Panc1 (cell line): Measurements from ENCODE around the gene RPL28. TPM values are rescaled to one million over a fixed set of nuclear protein-coding genes. Genes with fewer than 3 reads are reported as not detected.

Source experiments
- ATAC-seq: fragments of 200-7000 bp; cut with Tn5 transposase; 2 replicates; pipeline ENCODE4 v1.9.1; 2020; ENCODE audit warnings: mild to moderate bottlenecking, moderate library complexity
- BruUV-seq: library from RNA; stranded (reverse); fragments of 400-500 nt; replicated peaks from 2 replicates; lab custom pipeline; 2021; lab: Mats Ljungman, UMichigan
- CTCF ChIA-PET: fragments of 300-600 bp; sonication (Branson Sonifier 250); formaldehyde crosslinking; loops from one replicate; lab custom pipeline; 2022; ENCODE audit warnings: antibody characterized with exemption; lab: Charles Lee
- POLR2A ChIA-PET: fragments of 300-600 bp; sonication (Branson Sonifier 250); formaldehyde crosslinking; loops from one replicate; lab custom pipeline; 2022; ENCODE audit warnings: antibody characterized with exemption; lab: Charles Lee
- DNase-seq: peaks from one replicate; pipeline ENCODE4 v3.0.0-alpha.2; 2010; ENCODE audit warnings: low read depth, low spot score
- H3K27ac ChIP-seq: 2 replicates; pipeline ENCODE4 v1.5.1; 2011; ENCODE audit warnings: mild to moderate bottlenecking, low read length, inconsistent platforms
- H3K27me3 ChIP-seq: fragments of 200-500 bp; sonication (Bioruptor generic); 2 replicates; pipeline ENCODE4 v1.6.0; 2014; ENCODE audit warnings: low read length, inconsistent platforms; ENCODE audit not compliant: control insufficient read depth, insufficient read depth
- H3K36me3 ChIP-seq: fragments of 200-500 bp; sonication (Bioruptor generic); 2 replicates; pipeline ENCODE4 v1.5.1; 2014; ENCODE audit warnings: inconsistent platforms, mild to moderate bottlenecking, low read length, moderate library complexity; ENCODE audit not compliant: control insufficient read depth, insufficient read depth
- H3K4me1 ChIP-seq: 2 replicates; pipeline ENCODE4 v1.5.1; 2011; ENCODE audit warnings: inconsistent platforms, mild to moderate bottlenecking, low read length, moderate library complexity; ENCODE audit not compliant: control insufficient read depth, insufficient read depth
- H3K4me3 ChIP-seq, 2 experiments: 2 replicates each; pipeline ENCODE4 v1.5.1; 2011 to 2012; ENCODE audit warnings: low read depth in 2 of 2, low read length in 2 of 2, mild to moderate bottlenecking in 2 of 2, inconsistent platforms in 1 of 2, moderate library complexity in 1 of 2
- H3K9me3 ChIP-seq: fragments of 200-500 bp; sonication (Bioruptor generic); 2 replicates; pipeline ENCODE4 v1.5.1; 2014; ENCODE audit warnings: low read depth, mild to moderate bottlenecking, inconsistent platforms, low read length, moderate library complexity; ENCODE audit not compliant: control insufficient read depth, insufficient read depth
- POLR2AphosphoS5 ChIP-seq: IDR thresholded peaks from 2 replicates; pipeline ENCODE4 v1.6.1; 2012; ENCODE audit warnings: mild to moderate bottlenecking, low read depth, low read length, moderate library complexity
- SIN3A ChIP-seq: IDR thresholded peaks from 2 replicates; pipeline ENCODE4 v1.6.1; 2012; ENCODE audit warnings: low read depth, mild to moderate bottlenecking, low read length, moderate library complexity, borderline replicate concordance; ENCODE audit not compliant: insufficient read depth
- TCF7L2 ChIP-seq: IDR thresholded peaks from 2 replicates; pipeline ENCODE4 v1.6.1; 2011; ENCODE audit warnings: mild to moderate bottlenecking, low read depth, low read length, inconsistent platforms
- in situ Hi-C: cut with HindIII; loops from 2 replicates; pipeline ENCODE4 v1.10.0; 2016; ENCODE audit warnings: low sequenced_read_pairs, low pct_unique_long_range_greater_than_20kb
- intact Hi-C: fragments of 100-400 bp; cut with micrococcal nuclease; formaldehyde crosslinking; loops from one replicate; pipeline ENCODE4 v1.10.0; 2022; ENCODE audit not compliant: unreplicated experiment
- total RNA-seq: library from RNA; stranded (reverse); gene quantifications from one replicate; pipeline ENCODE4 v1.2.1, GENCODE V29; 2021; ENCODE audit not compliant: unreplicated experiment
- TF ChIP-seq, protein P1 (sequence below), 2 experiments: IDR thresholded peaks; 2 replicates each; pipeline ENCODE4 v1.6.1; 2011 to 2012; ENCODE audit warnings: low read depth in 2 of 2, control low read depth in 1 of 2, low read length in 1 of 2, mild to moderate bottlenecking in 1 of 2, moderate library complexity in 1 of 2; ENCODE audit not compliant: insufficient read depth in 1 of 2
- TF ChIP-seq, protein P2 (sequence below): fragments of 450-650 bp; IDR thresholded peaks from 2 replicates; pipeline ENCODE4 v1.5.1; 2017; ENCODE audit warnings: mild to moderate bottlenecking

RPL28 gene
- total RNA-seq, 1 experiment from 2014 or later, result 2,154 TPM

DNA sequence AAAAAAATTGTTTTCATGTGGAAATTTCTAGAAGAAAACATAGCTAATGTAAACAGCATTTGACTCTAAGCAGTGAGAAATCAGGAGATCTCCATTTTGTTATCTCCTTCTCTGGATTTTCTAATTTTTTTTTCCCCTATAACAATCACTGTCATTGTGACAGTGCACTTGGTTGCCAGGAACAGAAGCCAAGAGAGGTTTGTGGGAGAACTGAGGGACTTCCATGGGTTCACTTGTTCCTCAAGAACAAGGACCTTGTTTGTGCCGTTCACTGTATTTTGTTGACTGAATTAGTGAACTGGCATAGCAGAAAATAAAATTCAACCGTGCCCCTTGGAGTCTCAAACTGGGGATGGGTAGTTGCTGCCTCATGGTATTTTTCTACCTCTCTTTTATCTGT lies 40.3 kb downstream of the RPL28 start:
- ATAC-seq, result no peak
- in situ Hi-C loops, result no loop called here
- H3K27me3 ChIP-seq, result no peaks in the 10 kb centered on the region

DNA sequence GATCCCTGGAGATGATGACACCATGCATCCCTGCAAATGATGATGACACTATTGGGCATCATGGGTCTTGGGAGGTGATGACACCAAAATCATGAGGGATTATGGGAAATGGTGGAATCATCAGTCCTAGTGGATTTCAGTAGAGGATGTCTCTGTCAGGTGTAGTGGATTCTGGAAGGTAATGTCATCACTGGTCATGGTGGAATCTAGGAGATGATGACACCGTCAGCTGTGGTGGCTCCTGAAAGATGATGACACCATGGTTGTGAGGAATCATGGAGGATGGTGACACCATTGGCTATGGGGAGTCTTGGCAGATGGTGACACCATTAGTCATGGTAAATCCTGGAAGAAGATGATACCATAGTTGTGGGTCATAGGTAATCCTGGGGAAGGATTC lies 45.5 kb downstream of the RPL28 start:
- in situ Hi-C loops, result no loop called here
- CTCF ChIA-PET, result no interaction called here

More for the DNA sequence above, 40.3 kb downstream of the RPL28 start:
- TF ChIP-seq TCF7L2 (no peak), SIN3A (no peak), POLR2AphosphoS5 (no peak)
- TF ChIP-seq, protein P1, sequence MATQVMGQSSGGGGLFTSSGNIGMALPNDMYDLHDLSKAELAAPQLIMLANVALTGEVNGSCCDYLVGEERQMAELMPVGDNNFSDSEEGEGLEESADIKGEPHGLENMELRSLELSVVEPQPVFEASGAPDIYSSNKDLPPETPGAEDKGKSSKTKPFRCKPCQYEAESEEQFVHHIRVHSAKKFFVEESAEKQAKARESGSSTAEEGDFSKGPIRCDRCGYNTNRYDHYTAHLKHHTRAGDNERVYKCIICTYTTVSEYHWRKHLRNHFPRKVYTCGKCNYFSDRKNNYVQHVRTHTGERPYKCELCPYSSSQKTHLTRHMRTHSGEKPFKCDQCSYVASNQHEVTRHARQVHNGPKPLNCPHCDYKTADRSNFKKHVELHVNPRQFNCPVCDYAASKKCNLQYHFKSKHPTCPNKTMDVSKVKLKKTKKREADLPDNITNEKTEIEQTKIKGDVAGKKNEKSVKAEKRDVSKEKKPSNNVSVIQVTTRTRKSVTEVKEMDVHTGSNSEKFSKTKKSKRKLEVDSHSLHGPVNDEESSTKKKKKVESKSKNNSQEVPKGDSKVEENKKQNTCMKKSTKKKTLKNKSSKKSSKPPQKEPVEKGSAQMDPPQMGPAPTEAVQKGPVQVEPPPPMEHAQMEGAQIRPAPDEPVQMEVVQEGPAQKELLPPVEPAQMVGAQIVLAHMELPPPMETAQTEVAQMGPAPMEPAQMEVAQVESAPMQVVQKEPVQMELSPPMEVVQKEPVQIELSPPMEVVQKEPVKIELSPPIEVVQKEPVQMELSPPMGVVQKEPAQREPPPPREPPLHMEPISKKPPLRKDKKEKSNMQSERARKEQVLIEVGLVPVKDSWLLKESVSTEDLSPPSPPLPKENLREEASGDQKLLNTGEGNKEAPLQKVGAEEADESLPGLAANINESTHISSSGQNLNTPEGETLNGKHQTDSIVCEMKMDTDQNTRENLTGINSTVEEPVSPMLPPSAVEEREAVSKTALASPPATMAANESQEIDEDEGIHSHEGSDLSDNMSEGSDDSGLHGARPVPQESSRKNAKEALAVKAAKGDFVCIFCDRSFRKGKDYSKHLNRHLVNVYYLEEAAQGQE (IDR thresholded peaks at IDR 0.05; ENCODE audit: insufficient read depth in 1 of 2, low read depth in 2 of 2, low read length in 1 of 2), result no peak
- H3K4me1 ChIP-seq, result no peaks in the 10 kb centered on the region
- no peaks in the 10 kb centered on the region for H3K9me3 ChIP-seq
- intact Hi-C loops, result loop anchor here (10.0 kb wide), 1 partner anchor 281 kb away; the partner anchor contains the start of gene TNNT1
- BruUV-seq, result no TSS peak
- H3K27ac ChIP-seq, result no peak overlapping the region
- no peak overlapping the region for H3K4me3 ChIP-seq
- ChIA-PET CTCF (no interaction called here), POLR2A (interaction anchor here (0.6 kb wide), 2 partner anchors 174 to 1324 kb away, joined by 3 to 4 read pairs; no protein-coding TSS in a partner anchor)
- H3K36me3 ChIP-seq, result no peaks in the 10 kb centered on the region
- DNase-seq, result no peak

More for the DNA sequence above, 45.5 kb downstream of the RPL28 start:
- ATAC-seq, result no peak
- POLR2A ChIA-PET, result no interaction called here
- DNase-seq, result no peak
- intact Hi-C loops, result no loop called here
- Histone ChIP-seq H3K9me3 (no peaks in the 10 kb centered on the region), H3K27ac (no peak overlapping the region), H3K4me1 (no peaks in the 10 kb centered on the region), H3K4me3 (no peak overlapping the region), H3K27me3 (no peaks in the 10 kb centered on the region), H3K36me3 (no peaks in the 10 kb centered on the region)
- TF ChIP-seq TCF7L2, result no peak
- no peak for TF ChIP-seq SIN3A
- TF ChIP-seq, protein P1 (IDR thresholded peaks at IDR 0.05; ENCODE audit: insufficient read depth in 1 of 2, low read depth in 2 of 2, low read length in 1 of 2), result no peak
- TF ChIP-seq POLR2AphosphoS5, result no peak
- TF ChIP-seq, protein P2, sequence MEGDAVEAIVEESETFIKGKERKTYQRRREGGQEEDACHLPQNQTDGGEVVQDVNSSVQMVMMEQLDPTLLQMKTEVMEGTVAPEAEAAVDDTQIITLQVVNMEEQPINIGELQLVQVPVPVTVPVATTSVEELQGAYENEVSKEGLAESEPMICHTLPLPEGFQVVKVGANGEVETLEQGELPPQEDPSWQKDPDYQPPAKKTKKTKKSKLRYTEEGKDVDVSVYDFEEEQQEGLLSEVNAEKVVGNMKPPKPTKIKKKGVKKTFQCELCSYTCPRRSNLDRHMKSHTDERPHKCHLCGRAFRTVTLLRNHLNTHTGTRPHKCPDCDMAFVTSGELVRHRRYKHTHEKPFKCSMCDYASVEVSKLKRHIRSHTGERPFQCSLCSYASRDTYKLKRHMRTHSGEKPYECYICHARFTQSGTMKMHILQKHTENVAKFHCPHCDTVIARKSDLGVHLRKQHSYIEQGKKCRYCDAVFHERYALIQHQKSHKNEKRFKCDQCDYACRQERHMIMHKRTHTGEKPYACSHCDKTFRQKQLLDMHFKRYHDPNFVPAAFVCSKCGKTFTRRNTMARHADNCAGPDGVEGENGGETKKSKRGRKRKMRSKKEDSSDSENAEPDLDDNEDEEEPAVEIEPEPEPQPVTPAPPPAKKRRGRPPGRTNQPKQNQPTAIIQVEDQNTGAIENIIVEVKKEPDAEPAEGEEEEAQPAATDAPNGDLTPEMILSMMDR, result no peak
- no TSS peak for BruUV-seq
